GM18517 (cell line): ENCODE results near the gene TCIRG1.
"Not testable (repeated sequence)": the region's sequence is repeated elsewhere in the genome, so short reads cannot be mapped to it uniquely, and the experiment has no call there.

Experiments used
- ATAC-seq: cut with Tn5 transposase; IDR thresholded peaks from one replicate; pipeline ENCODE4 v1.9.1; 2021; ENCODE audit warnings: mild to moderate bottlenecking, moderate library complexity; ENCODE audit not compliant: unreplicated experiment

TCIRG1 gene

GRCh38 chr11:68038718-68039525 lies at the start of gene TCIRG1:
TSS of gene TCIRG1 (plus strand) at chr11:68039025. CDS start at chr11:68041272, 2,247 bp downstream.
- ATAC-seq = no peak

GRCh38 chr11:67990546-67991346 lies 48.1 kb upstream of the TCIRG1 start:
- ATAC-seq = not testable (repeated sequence)

GRCh38 chr11:67991347-67992121 lies 47.3 kb upstream of the TCIRG1 start:
- ATAC-seq = not testable (repeated sequence)

GRCh38 chr11:67993821-67994220 lies 45.0 kb upstream of the TCIRG1 start:
- not testable (repeated sequence) for ATAC-seq

- ATAC-seq = not testable (repeated sequence)
Observed at GRCh38 chr11:67994387-67994786, 44.4 kb upstream of the TCIRG1 start.

GRCh38 chr11:67995129-67995528 lies 43.7 kb upstream of the TCIRG1 start:
- not testable (repeated sequence) for ATAC-seq

- not testable (repeated sequence) for ATAC-seq
Observed at GRCh38 chr11:67995579-67995978, 43.2 kb upstream of the TCIRG1 start.

GRCh38 chr11:67996051-67996450 lies 42.8 kb upstream of the TCIRG1 start:
- ATAC-seq = no peak

GRCh38 chr11:67996622-67997474 lies 42.0 kb upstream of the TCIRG1 start:
- no peak for ATAC-seq

GRCh38 chr11:67997475-67997921 lies 41.3 kb upstream of the TCIRG1 start:
- ATAC-seq = no peak

GRCh38 chr11:67998150-67999045 lies 40.4 kb upstream of the TCIRG1 start:
- ATAC-seq = no peak

GRCh38 chr11:67999201-67999629 lies 39.6 kb upstream of the TCIRG1 start:
- ATAC-seq = no peak

- ATAC-seq = no peak
Observed at GRCh38 chr11:67999704-68000103, 39.1 kb upstream of the TCIRG1 start.

- ATAC-seq = no peak
Observed at GRCh38 chr11:68002575-68002937, 36.3 kb upstream of the TCIRG1 start.

GRCh38 chr11:68002938-68003845 lies 35.6 kb upstream of the TCIRG1 start:
- ATAC-seq = no peak

- ATAC-seq = no peak
Observed at GRCh38 chr11:68003846-68004550, 34.8 kb upstream of the TCIRG1 start, which contains the start of gene UNC93B1. TSS of gene UNC93B1 (minus strand) at chr11:68004097. CDS start at chr11:68004043, 54 bp downstream.
